Neuronal stem cell (in vitro differentiated cells): ENCODE measurements around the gene TTC28.

ENCODE experiments used
- DNase-seq: peaks from one replicate; pipeline ENCODE4 v3.0.0-alpha.2; 2013; ENCODE audit warnings: low spot score
- H2AFZ ChIP-seq: one replicate; pipeline ENCODE4 v1.6.1; 2013; ENCODE audit warnings: mild to moderate bottlenecking, low read length, inconsistent platforms
- H2AK5ac ChIP-seq: 2 replicates; pipeline ENCODE4 v1.6.1; 2013; ENCODE audit warnings: low read depth, mild to moderate bottlenecking, inconsistent platforms, low read length, moderate library complexity, mixed read lengths
- H2BK120ac ChIP-seq: 2 replicates; pipeline ENCODE4 v1.6.1; 2013; ENCODE audit warnings: low read depth, mild to moderate bottlenecking, inconsistent platforms, low read length, moderate library complexity, mixed read lengths
- H2BK12ac ChIP-seq: one replicate; pipeline ENCODE4 v1.6.1; 2013; ENCODE audit warnings: low read length, inconsistent platforms
- H2BK15ac ChIP-seq: 2 replicates; pipeline ENCODE4 v1.6.1; 2013; ENCODE audit warnings: mild to moderate bottlenecking, low read length, inconsistent platforms, mixed read lengths
- H2BK5ac ChIP-seq: one replicate; pipeline ENCODE4 v1.6.1; 2013; ENCODE audit warnings: inconsistent platforms, mild to moderate bottlenecking, low read length, moderate library complexity
- H3K14ac ChIP-seq: one replicate; pipeline ENCODE4 v1.6.1; 2013; ENCODE audit warnings: low read length, inconsistent platforms
- H3K18ac ChIP-seq: 2 replicates; pipeline ENCODE4 v1.6.1; 2013; ENCODE audit warnings: low read length, inconsistent platforms
- H3K23ac ChIP-seq: 2 replicates; pipeline ENCODE4 v1.6.1; 2013; ENCODE audit warnings: low read depth, mild to moderate bottlenecking, mixed read lengths, low read length, inconsistent platforms; ENCODE audit not compliant: poor library complexity
- H3K27ac ChIP-seq: replicated peaks from 3 replicates; pipeline ENCODE4 v1.5.1; 2013; ENCODE audit warnings: low read length, inconsistent platforms
- H3K27me3 ChIP-seq, 3 experiments: 2 replicates each; pipeline ENCODE4 v1.6.1; 2013; ENCODE audit warnings: low read length in 3 of 3, mild to moderate bottlenecking in 2 of 3, inconsistent platforms in 1 of 3, low read depth in 1 of 3, mixed read lengths in 1 of 3, moderate library complexity in 1 of 3; ENCODE audit not compliant: control insufficient read depth in 3 of 3, insufficient read depth in 3 of 3
- H3K36me3 ChIP-seq, 2 donors: replicated peaks in 1 of 2; 2 replicates each; pipeline ENCODE4 v1.6.1; 2013; ENCODE audit warnings: low read length in 2 of 2; ENCODE audit not compliant: control insufficient read depth in 2 of 2, insufficient read depth in 2 of 2
- H3K4ac ChIP-seq: 2 replicates; pipeline ENCODE4 v1.6.1; 2013; ENCODE audit warnings: inconsistent platforms, mild to moderate bottlenecking, low read length, moderate library complexity
- H3K4me1 ChIP-seq, 2 donors: 1 replicate in 1 of 2; 2 replicates in 1 of 2; pipeline ENCODE4 v1.6.1; 2013; ENCODE audit warnings: low read length in 2 of 2, low read depth in 1 of 2; ENCODE audit not compliant: control insufficient read depth in 2 of 2, insufficient read depth in 1 of 2
- H3K4me2 ChIP-seq: one replicate; pipeline ENCODE4 v1.6.1; 2013; ENCODE audit warnings: mild to moderate bottlenecking, low read length, inconsistent platforms; ENCODE audit not compliant: insufficient read depth, poor library complexity, severe bottlenecking
- H3K4me3 ChIP-seq, 2 donors: 2 replicates each; pipeline ENCODE4 v1.5.1; 2013; ENCODE audit warnings: low read length in 2 of 2, mild to moderate bottlenecking in 2 of 2, inconsistent platforms in 1 of 2, moderate library complexity in 1 of 2
- H3K79me1 ChIP-seq: one replicate; pipeline ENCODE4 v1.6.1; 2013; ENCODE audit warnings: low read depth, mild to moderate bottlenecking, inconsistent platforms, low read length, moderate library complexity
- H3K9ac ChIP-seq: one replicate; pipeline ENCODE4 v1.6.1; 2013; ENCODE audit warnings: mild to moderate bottlenecking, low read depth, low read length, inconsistent platforms; ENCODE audit not compliant: poor library complexity
- H3K9me3 ChIP-seq, 2 donors: replicated peaks in 1 of 2; 2 replicates each; pipeline versions ENCODE3 to v1.6.1; 2013; ENCODE audit warnings: low read length in 2 of 2, mild to moderate bottlenecking in 2 of 2, inconsistent platforms in 1 of 2, low read depth in 1 of 2, mixed read lengths in 1 of 2, moderate library complexity in 1 of 2; ENCODE audit not compliant: control insufficient read depth in 2 of 2, insufficient read depth in 1 of 2
- H4K8ac ChIP-seq: one replicate; pipeline ENCODE4 v1.6.1; 2013; ENCODE audit warnings: low read depth, mild to moderate bottlenecking, inconsistent platforms, low read length, moderate library complexity
- H4K91ac ChIP-seq: one replicate; pipeline ENCODE4 v1.6.1; 2013; ENCODE audit warnings: low read length, low read depth, mild to moderate bottlenecking, inconsistent platforms; ENCODE audit not compliant: poor library complexity
- WGBS, 2 donors: extraction: QIAGEN DNeasy Blood & Tissue Kit; methylation state at CpG; one replicate each; pipeline ENCODE4 v1.1.7; 2013; ENCODE audit warnings: missing lambda C conversion rate in 2 of 2, mixed read lengths in 1 of 2; ENCODE audit not compliant: insufficient read length in 2 of 2, insufficient replicate concordance in 1 of 2; ENCODE audit errors: extremely low coverage in 2 of 2; 5-methylcytosine and 5-hydroxymethylcytosine counted together

The TTC28 gene

DNA sequence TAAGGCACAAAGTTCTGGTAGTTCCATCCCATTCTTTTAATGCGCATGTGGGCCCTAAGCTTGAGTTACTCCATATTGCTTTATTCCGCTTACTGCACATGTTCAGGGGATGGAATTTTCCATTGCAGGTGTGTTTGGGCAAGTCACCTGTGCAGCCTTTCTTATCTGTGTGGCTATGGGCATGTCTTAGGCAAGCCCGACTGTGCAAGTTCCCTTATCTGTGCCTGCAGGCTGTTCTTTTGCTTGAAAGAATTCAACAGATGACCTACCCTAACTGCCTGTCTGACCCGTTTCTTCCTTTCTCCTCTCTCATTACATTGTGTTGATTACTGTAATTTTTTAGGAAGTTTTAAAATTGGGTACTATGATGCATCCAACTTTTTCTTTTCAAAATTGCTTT lies 363.6 kb downstream of the TTC28 start:
- Histone ChIP-seq H4K91ac (no peak overlapping the region), H2AFZ (no peak overlapping the region), H3K9me3 (peaks cover 0 to 15% of the 10 kb centered on the region in 2 donors), H3K4ac (no peak overlapping the region), H2AK5ac (no peak overlapping the region), H3K27me3 (no peaks in the 10 kb centered on the region), H4K8ac (no peak overlapping the region), H3K14ac (no peak overlapping the region), H2BK12ac (no peak overlapping the region), H3K23ac (no peak overlapping the region), H2BK15ac (no peak overlapping the region), H3K27ac (no peak overlapping the region), H2BK5ac (no peak overlapping the region), H3K4me2 (no peak overlapping the region), H3K9ac (no peak overlapping the region), H3K79me1 (peaks cover 2% of the 10 kb centered on the region), H2BK120ac (no peak overlapping the region), H3K4me1 (no peaks in the 10 kb centered on the region), H3K18ac (no peak overlapping the region), H3K4me3 (no peak overlapping the region), H3K36me3 (no peaks in the 10 kb centered on the region)
- no peak for DNase-seq
- no CpG with 5 or more reads among the region's 4 CpGs for WGBS, 2 donors

DNA sequence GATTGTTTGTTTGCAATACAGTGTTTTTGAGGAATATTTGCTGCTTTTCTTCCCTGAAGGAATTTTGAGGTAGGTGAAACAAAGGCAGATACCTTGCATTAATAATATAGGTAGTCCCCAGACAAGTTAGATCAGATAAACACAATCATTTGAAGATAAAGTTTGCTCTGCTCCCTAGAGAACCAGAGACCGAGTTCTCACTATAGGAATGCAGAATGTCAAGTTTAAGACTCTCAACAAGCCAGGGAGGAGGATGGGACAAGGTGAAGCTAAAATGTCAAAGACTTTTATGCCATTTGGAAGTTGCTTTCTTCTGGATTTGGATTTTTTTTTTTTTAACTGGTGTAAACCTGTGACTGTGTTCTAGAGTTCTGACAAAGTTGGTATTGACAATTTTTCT lies 364.7 kb downstream of the TTC28 start:
- no peak for DNase-seq
- H3K27me3 ChIP-seq = no peaks in the 10 kb centered on the region
- no peak overlapping the region for H3K27ac ChIP-seq
- no peaks in the 10 kb centered on the region for H3K4me1 ChIP-seq
- no peak overlapping the region for H4K8ac ChIP-seq
- peaks cover 0 to 15% of the 10 kb centered on the region in 2 donors for H3K9me3 ChIP-seq
- H3K4ac ChIP-seq = no peak overlapping the region
- no peak overlapping the region for H3K14ac ChIP-seq
- no peak overlapping the region for H3K9ac ChIP-seq
- no peak overlapping the region for H3K4me2 ChIP-seq
- H2BK5ac ChIP-seq = no peak overlapping the region
- no peak overlapping the region for H3K23ac ChIP-seq
- H2AK5ac ChIP-seq = no peak overlapping the region
- H3K79me1 ChIP-seq = peaks cover 2% of the 10 kb centered on the region
- H2BK12ac ChIP-seq = no peak overlapping the region
- no peak overlapping the region for H3K18ac ChIP-seq
- WGBS, 2 donors = no CpG with 5 or more reads among the region's 1 CpG
- H3K4me3 ChIP-seq = no peak overlapping the region
- no peak overlapping the region for H2AFZ ChIP-seq
- no peaks in the 10 kb centered on the region for H3K36me3 ChIP-seq
- no peak overlapping the region for H4K91ac ChIP-seq
- H2BK120ac ChIP-seq = no peak overlapping the region
- no peak overlapping the region for H2BK15ac ChIP-seq

DNA sequence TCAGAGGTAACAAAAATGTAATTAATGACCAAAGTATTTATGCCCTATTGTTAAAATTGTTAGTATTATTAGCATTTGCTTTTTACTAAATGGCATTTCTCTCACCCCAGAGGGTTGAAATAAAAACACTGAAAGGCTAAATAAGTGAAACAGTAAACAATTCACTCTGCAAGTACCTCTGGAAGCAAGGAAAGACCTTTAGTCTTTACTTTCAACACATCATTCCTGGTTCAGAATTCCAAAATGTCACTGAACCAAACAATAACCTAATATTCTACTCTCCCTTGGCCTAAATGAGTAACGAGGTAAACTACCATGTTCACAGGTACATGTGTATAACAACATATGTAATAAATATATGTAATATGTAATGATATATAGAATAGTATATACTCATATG lies 369.3 kb downstream of the TTC28 start:
- Histone ChIP-seq H2AFZ (no peak overlapping the region), H3K23ac (no peak overlapping the region), H3K27ac (no peak overlapping the region), H4K8ac (no peak overlapping the region), H2BK120ac (no peak overlapping the region), H3K4me1 (no peaks in the 10 kb centered on the region), H3K18ac (no peak overlapping the region), H3K14ac (no peak overlapping the region), H3K4me3 (no peak overlapping the region), H3K36me3 (peaks cover 0 to 13% of the 10 kb centered on the region in 2 donors), H2BK12ac (no peak overlapping the region), H4K91ac (no peak overlapping the region), H2AK5ac (no peak overlapping the region), H2BK5ac (no peak overlapping the region), H3K27me3 (no peaks in the 10 kb centered on the region), H3K79me1 (peaks cover 2% of the 10 kb centered on the region), H2BK15ac (no peak overlapping the region), H3K4ac (no peak overlapping the region), H3K9ac (no peak overlapping the region), H3K4me2 (no peak overlapping the region), H3K9me3 (peaks cover 0 to 7% of the 10 kb centered on the region in 2 donors)
- DNase-seq = no peak
- no CpG with 5 or more reads among the region's 1 CpG for WGBS, 2 donors

DNA sequence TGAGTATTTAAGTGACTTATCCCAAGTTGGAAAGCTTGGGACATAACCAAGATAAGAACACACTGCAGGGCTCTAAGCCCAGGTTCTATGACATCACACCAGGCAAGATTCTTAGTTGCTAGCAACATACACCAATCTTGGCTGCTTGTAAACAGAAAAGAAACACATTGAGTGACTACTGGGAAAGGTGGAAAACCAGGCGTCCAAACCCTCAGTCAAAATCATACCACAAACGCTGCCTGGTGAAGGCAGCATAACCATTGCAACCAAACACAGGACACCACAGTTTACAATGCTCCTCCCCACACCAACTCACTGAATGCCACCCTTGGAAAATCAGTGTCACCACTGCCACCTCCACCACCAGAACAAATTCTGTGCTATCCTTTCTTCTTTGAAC lies 379.9 kb downstream of the TTC28 start:
- no peak overlapping the region for H3K14ac ChIP-seq
- H4K91ac ChIP-seq = no peak overlapping the region
- H3K4ac ChIP-seq = no peak overlapping the region
- no peak overlapping the region for H2AK5ac ChIP-seq
- DNase-seq = no peak
- no peaks in the 10 kb centered on the region for H3K27me3 ChIP-seq
- H3K9me3 ChIP-seq = no peaks in the 10 kb centered on the region
- no peak overlapping the region for H3K23ac ChIP-seq
- H2BK5ac ChIP-seq = no peak overlapping the region
- WGBS, 2 donors = no CpG with 5 or more reads among the region's 2 CpGs
- no peak overlapping the region for H2BK12ac ChIP-seq
- no peak overlapping the region for H3K4me2 ChIP-seq
- no peak overlapping the region for H4K8ac ChIP-seq
- no peak overlapping the region for H2BK120ac ChIP-seq
- H2AFZ ChIP-seq = no peak overlapping the region
- H3K27ac ChIP-seq = no peak overlapping the region
- H2BK15ac ChIP-seq = no peak overlapping the region
- H3K4me1 ChIP-seq = peaks cover 0 to 6% of the 10 kb centered on the region in 2 donors
- peak overlapping the region in 1 of 2 donors; percentile 39 for H3K4me3 ChIP-seq
- H3K36me3 ChIP-seq = peaks cover 0 to 45% of the 10 kb centered on the region in 2 donors
- H3K18ac ChIP-seq = no peak overlapping the region
- no peak overlapping the region for H3K9ac ChIP-seq
- H3K79me1 ChIP-seq = no peaks in the 10 kb centered on the region
